H1 (cell line): ENCODE measurements around the gene VOPP1. TPM values are rescaled to one million over a fixed set of nuclear protein-coding genes. Genes with fewer than 3 reads are reported as not detected.

ENCODE experiments used
- CTCF ChIA-PET: fragments of 300-600 bp; sonication (Branson Sonifier 250); formaldehyde crosslinking; loops from one replicate; lab custom pipeline; 2021; ENCODE audit not compliant: partially characterized antibody; lab: Charles Lee
- POLR2A ChIA-PET: fragments of 300-600 bp; sonication (Branson Sonifier 250); formaldehyde crosslinking; loops from one replicate; lab custom pipeline; 2021; ENCODE audit warnings: inconsistent platforms; ENCODE audit not compliant: partially characterized antibody; lab: Charles Lee
- DNase-seq, 2 experiments: peaks; one replicate each; pipeline versions ENCODE4 v3.0.0 to v3.0.0-alpha.2; 2010 to 2022; ENCODE audit warnings: low spot score in 2 of 2, low read depth in 1 of 2, mixed read lengths in 1 of 2
- FAIRE-seq: peaks from 2 replicates; lab custom pipeline; 2011; peaks lifted over from hg19 to GRCh38; lab: Jason Lieb, UNC
- H2AFZ ChIP-seq: 2 replicates; pipeline ENCODE4 v1.8.1; 2012; ENCODE audit warnings: low read length, inconsistent platforms
- H2AK5ac ChIP-seq: 2 replicates; pipeline ENCODE4 v1.6.1; 2013; ENCODE audit warnings: low read depth, low read length
- H2BK120ac ChIP-seq: replicated peaks from 2 replicates; pipeline ENCODE3; 2013; ENCODE audit warnings: low read depth, low read length, inconsistent platforms
- H2BK12ac ChIP-seq: 2 replicates; pipeline ENCODE4 v1.6.1; 2013; ENCODE audit warnings: low read depth, low read length
- H2BK15ac ChIP-seq: 2 replicates; pipeline ENCODE4 v1.6.1; 2013; ENCODE audit warnings: low read length
- H2BK20ac ChIP-seq: 2 replicates; pipeline ENCODE4 v1.6.1; 2013; ENCODE audit warnings: low read length
- H2BK5ac ChIP-seq: 2 replicates; pipeline ENCODE4 v1.6.1; 2013; ENCODE audit warnings: low read depth, low read length
- H3K14ac ChIP-seq: 2 replicates; pipeline ENCODE4 v1.6.1; 2013; ENCODE audit warnings: inconsistent platforms; ENCODE audit not compliant: insufficient read length
- H3K18ac ChIP-seq: 2 replicates; pipeline ENCODE4 v1.6.1; 2013; ENCODE audit warnings: low read length; ENCODE audit errors: extremely low read depth
- H3K23ac ChIP-seq: 2 replicates; pipeline ENCODE4 v1.6.1; 2013; ENCODE audit warnings: inconsistent platforms; ENCODE audit not compliant: insufficient read length
- H3K23me2 ChIP-seq: 2 replicates; pipeline ENCODE4 v1.6.1; 2013; ENCODE audit warnings: low read depth, low read length
- H3K27ac ChIP-seq: 2 replicates; pipeline ENCODE4 v1.6.1; 2011; ENCODE audit warnings: low read depth, low read length, inconsistent platforms
- H3K27me3 ChIP-seq, 4 experiments: replicated peaks in 1 of 4; 1 replicate in 1 of 4; 2 replicates in 3 of 4; pipeline versions ENCODE4 v1.6.1 to v1.8.1; 2011 to 2013; ENCODE audit warnings: low read length in 3 of 4, mild to moderate bottlenecking in 3 of 4, inconsistent platforms in 2 of 4, mixed read lengths in 2 of 4, moderate library complexity in 1 of 4; ENCODE audit not compliant: control insufficient read depth in 3 of 4, insufficient read depth in 3 of 4; ENCODE audit errors: extremely low read depth in 1 of 4
- H3K36me3 ChIP-seq, 4 experiments: 2 replicates each; pipeline versions ENCODE4 v1.6.1 to v1.8.1; 2011 to 2013; ENCODE audit warnings: mild to moderate bottlenecking in 4 of 4, low read length in 3 of 4, moderate library complexity in 2 of 4, control low read depth in 1 of 4, inconsistent platforms in 1 of 4; ENCODE audit not compliant: insufficient read depth in 4 of 4, control insufficient read depth in 2 of 4
- H3K4ac ChIP-seq: replicated peaks from 2 replicates; pipeline ENCODE3; 2013; ENCODE audit warnings: low read length, low read depth, mixed read lengths, inconsistent platforms; ENCODE audit not compliant: insufficient read length
- H3K4me1 ChIP-seq, 4 experiments: replicated peaks in 1 of 4; 1 replicate in 1 of 4; 2 replicates in 3 of 4; pipeline versions ENCODE4 v1.6.1 to v1.8.1; 2011 to 2013; ENCODE audit warnings: low read length in 3 of 4, inconsistent platforms in 2 of 4, mixed read lengths in 1 of 4; ENCODE audit not compliant: insufficient read depth in 4 of 4, control insufficient read depth in 3 of 4
- H3K4me2 ChIP-seq, 2 experiments: 2 replicates each; pipeline versions ENCODE4 v1.6.1 to v1.8.1; 2011 to 2013; ENCODE audit warnings: low read depth in 2 of 2, low read length in 2 of 2, control low read depth in 1 of 2, inconsistent platforms in 1 of 2, mild to moderate bottlenecking in 1 of 2; ENCODE audit not compliant: insufficient read depth in 1 of 2
- H3K4me3 ChIP-seq, 4 experiments: fragments of 200-600, 300-600 bp in 1 of 4; sonication (generic), shearing (Covaris generic), sonication (Bioruptor Twin) in 1 of 4; 2 replicates each; pipeline versions ENCODE4 v1.5.1 to v1.8.1; 2011 to 2016; ENCODE audit warnings: low read length in 4 of 4, low read depth in 3 of 4, control low read depth in 2 of 4, inconsistent platforms in 2 of 4, mild to moderate bottlenecking in 2 of 4, mixed read lengths in 1 of 4, moderate library complexity in 1 of 4; ENCODE audit not compliant: insufficient read depth in 2 of 4; ENCODE audit errors: extremely low read depth in 1 of 4
- H3K56ac ChIP-seq: replicated peaks from 2 replicates; pipeline ENCODE3; 2013; ENCODE audit warnings: low read depth, mild to moderate bottlenecking, mixed read lengths, low read length, inconsistent platforms; ENCODE audit not compliant: insufficient read length
- H3K79me1 ChIP-seq: 2 replicates; pipeline ENCODE4 v1.6.1; 2013; ENCODE audit warnings: low read depth, low read length, control low read depth
- H3K79me2 ChIP-seq, 2 experiments: 2 replicates each; pipeline versions ENCODE4 v1.6.1 to v1.8.1; 2012 to 2013; ENCODE audit warnings: low read length in 2 of 2, mild to moderate bottlenecking in 2 of 2, inconsistent platforms in 1 of 2; ENCODE audit not compliant: insufficient read depth in 2 of 2, control insufficient read depth in 1 of 2
- H3K9ac ChIP-seq, 4 experiments: replicated peaks in 1 of 4; 1 replicate in 1 of 4; 2 replicates in 3 of 4; pipeline versions ENCODE4 v1.6.1 to v1.8.1; 2011 to 2013; ENCODE audit warnings: low read depth in 3 of 4, low read length in 3 of 4, control low read depth in 2 of 4, mild to moderate bottlenecking in 2 of 4, moderate library complexity in 2 of 4, inconsistent platforms in 1 of 4; ENCODE audit errors: extremely low read depth in 1 of 4
- H3K9me3 ChIP-seq, 2 experiments: 2 replicates each; pipeline versions ENCODE4 v1.6.1 to v1.8.1; 2012 to 2013; ENCODE audit warnings: mild to moderate bottlenecking in 2 of 2, moderate library complexity in 2 of 2, control low read depth in 1 of 2, inconsistent platforms in 1 of 2, low read depth in 1 of 2, low read length in 1 of 2, mixed read lengths in 1 of 2; ENCODE audit not compliant: insufficient read depth in 2 of 2
- H4K20me1 ChIP-seq, 2 experiments: replicated peaks in 1 of 2; 2 replicates each; pipeline versions ENCODE3 to v1.8.1; 2011 to 2013; ENCODE audit warnings: inconsistent platforms in 2 of 2, low read length in 2 of 2, mild to moderate bottlenecking in 1 of 2; ENCODE audit not compliant: insufficient read depth in 2 of 2, control insufficient read depth in 1 of 2
- H4K5ac ChIP-seq: 2 replicates; pipeline ENCODE4 v1.6.1; 2013; ENCODE audit warnings: low read length, low read depth, mixed read lengths, inconsistent platforms; ENCODE audit not compliant: insufficient read length
- H4K8ac ChIP-seq: 2 replicates; pipeline ENCODE4 v1.8.0; 2013; ENCODE audit warnings: mild to moderate bottlenecking, moderate library complexity, low read length, inconsistent platforms; ENCODE audit not compliant: insufficient read depth; ENCODE audit errors: extremely low read depth
- H4K91ac ChIP-seq: replicated peaks from 2 replicates; pipeline ENCODE3; 2013; ENCODE audit warnings: low read length, mixed read lengths, inconsistent platforms; ENCODE audit not compliant: insufficient read length
- CBX8 ChIP-seq: fragments of 300-800, 300-1000 bp; sonication (generic); IDR thresholded peaks from 2 replicates; pipeline ENCODE4 v1.7.1; 2016; ENCODE audit warnings: low read depth, low read length, borderline replicate concordance
- CREB1 ChIP-seq: IDR thresholded peaks from 2 replicates; pipeline ENCODE4 v1.6.1; 2012; ENCODE audit warnings: inconsistent platforms
- HDAC6 ChIP-seq: IDR thresholded peaks from one replicate; pipeline ENCODE4 v1.7.1; 2012; ENCODE audit warnings: low read depth, mild to moderate bottlenecking, inconsistent platforms, low read length, moderate library complexity
- KDM5A ChIP-seq: fragments of 200-600 bp; IDR thresholded peaks from 2 replicates; pipeline ENCODE4 v1.7.1; 2012; ENCODE audit warnings: mild to moderate bottlenecking, low read length, inconsistent platforms, mixed read lengths
- SUZ12 ChIP-seq: fragments of 200-600 bp; sonication (generic); IDR thresholded peaks from 2 replicates; pipeline ENCODE4 v1.6.1; 2012; ENCODE audit warnings: mild to moderate bottlenecking, inconsistent platforms, low read length, moderate library complexity, mixed read lengths
- YY1 ChIP-seq: IDR thresholded peaks from 2 replicates; pipeline ENCODE4 v1.6.1; 2011; ENCODE audit warnings: low read depth, mild to moderate bottlenecking, low read length
- ZNF274 ChIP-seq: IDR thresholded peaks from 2 replicates; pipeline ENCODE4 v1.7.0; 2012; ENCODE audit warnings: low read length, borderline replicate concordance; ENCODE audit errors: extremely low read depth
- WGBS, 2 experiments: shearing (Covaris generic) in 1 of 2; methylation state at CpG; one replicate each; pipeline versions ENCODE4 v1.1.6 to v1.1.7; 2013 to 2015; ENCODE audit warnings: low lambda C conversion rate in 2 of 2, mixed read lengths in 2 of 2, inconsistent platforms in 1 of 2, low coverage in 1 of 2, missing lambda C conversion rate in 1 of 2; ENCODE audit not compliant: insufficient replicate concordance in 2 of 2, insufficient coverage in 1 of 2, insufficient read length in 1 of 2; ENCODE audit errors: extremely low coverage in 1 of 2, missing lambda C conversion rate in 1 of 2; 5-methylcytosine and 5-hydroxymethylcytosine counted together
- polyA plus RNA-seq, 7 experiments: library from polyadenylated mRNA; depleted of rRNA in 3 of 7; stranded (reverse) in 5 of 7; unstranded in 2 of 7; fragments of >200 nt in 5 of 7; fragments of 200-250 nt in 2 of 7; gene quantifications; 1 replicate in 5 of 7; 2 replicates in 1 of 7; 4 replicates in 1 of 7; pipeline versions ENCODE4 v1.2.1 to v1.2.3, GENCODE V29; 2011 to 2013; ENCODE audit warnings: missing spikeins in 2 of 7, mixed read lengths in 2 of 7
- total RNA-seq: library from RNA; stranded (reverse); fragmentation: NEBNext Ultra II Directional; extraction: Animal tissue kit (Norgen Biotek cat#: 25700); gene quantifications from 2 replicates; pipeline ENCODE4 v1.2.1, GENCODE V29; 2021

Gene VOPP1
- total and polyA plus RNA-seq, 2 of the 8 experiments (the other 6 are each of a cell fraction or from before 2014, with no cell fraction given): 44.7 to 83.0 TPM

DNA sequence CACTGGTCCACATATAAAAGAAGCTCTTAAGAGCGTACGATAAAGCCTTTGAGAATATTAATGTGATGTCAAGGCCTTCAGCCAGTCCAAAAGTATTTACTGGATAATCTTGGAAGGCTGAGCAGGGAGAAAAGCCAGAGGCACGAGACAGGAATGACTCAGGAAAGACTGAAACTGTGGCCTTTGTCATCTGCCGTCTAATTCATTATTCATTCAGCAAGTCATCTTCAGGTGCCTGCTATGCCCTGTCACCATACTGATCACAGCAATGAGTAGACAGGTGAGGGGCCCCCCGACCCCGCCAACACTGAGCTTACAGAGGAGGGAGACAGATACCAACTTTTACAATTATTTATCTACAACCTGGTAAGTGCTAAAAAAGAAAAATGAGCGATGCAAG lies 78.9 kb downstream of the VOPP1 start:
- TF ChIP-seq SUZ12: no peak
- TF ChIP-seq KDM5A: no peak
- TF ChIP-seq ZNF274: no peak
- TF ChIP-seq YY1: no peak
- no peak for TF ChIP-seq HDAC6
- TF ChIP-seq CREB1: no peak
- TF ChIP-seq CBX8: no peak
- DNase-seq: no peak
- Histone ChIP-seq H3K4me1 (no peaks in the 10 kb centered on the region), H3K14ac (no peak overlapping the region), H4K5ac (no peak overlapping the region), H3K79me1 (no peaks in the 10 kb centered on the region; the same call in 1 of the 2 replicates), H3K56ac (no peak overlapping the region), H3K36me3 (peaks cover 0 to 7% (median 5%) of the 10 kb centered on the region in 4 experiments; a peak in 4 of 8 replicates), H3K79me2 (no peaks in the 10 kb centered on the region), H3K4me3 (no peak overlapping the region), H3K23ac (no peak overlapping the region), H2BK120ac (no peak overlapping the region), H3K23me2 (no peaks in the 10 kb centered on the region), H2BK20ac (no peak overlapping the region), H3K4me2 (no peak overlapping the region), H2AK5ac (no peak overlapping the region), H3K4ac (no peak overlapping the region), H4K91ac (no peak overlapping the region), H2BK15ac (no peak overlapping the region), H2AFZ (no peak overlapping the region), H3K27me3 (no peaks in the 10 kb centered on the region), H4K8ac (no peak overlapping the region), H4K20me1 (peaks cover 3 to 9% of the 10 kb centered on the region in 2 experiments), H3K18ac (no peak overlapping the region), H3K9me3 (no peaks in the 10 kb centered on the region), H3K27ac (no peak overlapping the region), H3K9ac (no peak overlapping the region), H2BK12ac (no peak overlapping the region), H2BK5ac (no peak overlapping the region)
- WGBS, 2 experiments: 92% methylated on average over 7 of the region's 7 CpGs; no CpG with 5 or more reads in 1 of the 2 experiments
- ChIA-PET CTCF (interaction anchor here (0.8 kb wide), 1 partner anchor 28 kb away, joined by 4 read pairs; no protein-coding TSS in a partner anchor), POLR2A (interaction anchor here (1.5 kb wide), 1 partner anchor 9 kb away, joined by 3 read pairs; no protein-coding TSS in a partner anchor)
- FAIRE-seq: no peak
